SU-DHL-6 (cell line): ENCODE measurements around the gene IQGAP1.

Experiments used
- CTCF ChIP-seq: fragments of 200-600 bp; sonication (generic); IDR thresholded peaks from one replicate; pipeline ENCODE4 v1.5.1; 2017; ENCODE audit warnings: antibody characterized with exemption, mild to moderate bottlenecking, low read length, moderate library complexity; ENCODE audit not compliant: insufficient read depth, poor library complexity, severe bottlenecking
- EZH2phosphoT487 ChIP-seq: fragments of 200-600 bp; sonication (generic), shearing (Covaris generic); conservative IDR thresholded peaks from 2 replicates; pipeline ENCODE4 v1.6.1; 2018; ENCODE audit warnings: mild to moderate bottlenecking, antibody characterized with exemption, low read length, moderate library complexity, mixed read lengths

- no peak for TF ChIP-seq CTCF
- no peak for TF ChIP-seq EZH2phosphoT487
These were observed 157.1 kb downstream of the IQGAP1 start for GRCh38 chr15:90545095-90545494.
